NCI-H2196 (cell line): ENCODE results near the gene CDC6.
"Not testable (repeated sequence)": the region's sequence is repeated elsewhere in the genome, so short reads cannot be mapped to it uniquely, and the experiment has no call there.

Experiments
- DNase-seq: peaks from one replicate; lab custom pipeline; 2025; ENCODE audit not compliant: unreplicated experiment; lab: John Stamatoyannopoulos, UW

CDC6 gene

DNA sequence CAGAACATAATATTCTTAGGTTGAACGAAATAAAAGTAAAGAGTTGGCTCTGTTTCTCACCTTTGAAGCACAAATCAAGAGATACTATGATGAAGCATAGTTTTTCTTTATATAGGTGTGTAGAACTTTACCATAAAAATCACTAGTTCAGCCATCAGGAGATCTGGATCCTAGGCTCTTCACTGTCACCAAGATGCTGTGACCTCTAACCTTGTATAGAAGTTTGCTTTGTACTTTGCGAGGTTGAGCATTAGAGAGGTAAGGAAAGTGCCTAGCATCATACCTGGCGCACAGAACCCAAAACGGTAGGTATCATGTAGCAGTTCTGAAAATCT lies 553 bp upstream of the CDC6 start:
- DNase-seq, result no peak

DNA sequence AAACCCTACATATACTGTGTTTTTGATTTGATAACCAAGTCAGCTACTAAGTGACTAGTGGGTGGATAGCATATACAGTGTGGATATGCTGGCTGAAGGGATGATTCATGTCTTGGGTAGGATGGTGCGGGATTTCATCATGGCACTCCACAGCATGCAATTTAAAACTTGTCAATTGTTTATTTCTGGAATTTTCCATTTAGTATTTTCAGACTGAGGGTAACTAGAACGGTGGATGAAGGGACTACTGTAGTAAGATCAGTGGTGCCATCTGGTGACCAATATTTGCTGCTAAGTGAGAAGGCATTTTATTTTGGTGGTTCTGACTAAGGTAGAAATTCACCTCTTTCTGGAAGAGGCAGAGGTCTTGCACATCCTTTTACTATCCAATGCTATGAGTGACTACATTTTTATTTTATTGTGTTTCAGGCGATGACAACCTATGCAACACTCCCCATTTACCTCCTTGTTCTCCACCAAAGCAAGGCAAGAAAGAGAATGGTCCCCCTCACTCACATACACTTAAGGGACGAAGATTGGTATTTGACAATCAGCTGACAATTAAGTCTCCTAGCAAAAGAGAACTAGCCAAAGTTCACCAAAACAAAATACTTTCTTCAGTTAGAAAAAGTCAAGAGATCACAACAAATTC lies 3.1 kb downstream of the CDC6 start:
- DNase-seq, result peak; percentile 45

DNA sequence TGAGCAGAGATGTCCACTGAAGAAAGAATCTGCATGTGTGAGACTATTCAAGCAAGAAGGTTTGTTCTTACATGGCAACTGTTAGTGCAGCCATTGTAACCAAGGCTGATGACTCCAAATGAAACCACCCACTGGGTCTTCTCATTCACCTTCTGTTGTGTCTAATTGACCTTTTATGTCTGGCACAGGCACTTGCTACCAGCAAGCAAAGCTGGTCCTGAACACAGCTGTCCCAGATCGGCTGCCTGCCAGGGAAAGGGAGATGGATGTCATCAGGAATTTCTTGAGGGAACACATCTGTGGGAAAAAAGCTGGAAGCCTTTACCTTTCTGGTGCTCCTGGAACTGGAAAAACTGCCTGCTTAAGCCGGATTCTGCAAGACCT lies 3.6 kb downstream of the CDC6 start:
- DNase-seq, result no peak

- no peak for DNase-seq
Observed at GRCh38 chr17:40293363-40293762, 5.7 kb downstream of the CDC6 start.

GRCh38 chr17:40295488-40296436 lies 8.1 kb downstream of the CDC6 start:
- DNase-seq, result no peak

- DNase-seq, result no peak
Observed at GRCh38 chr17:40297511-40297910, 9.8 kb downstream of the CDC6 start.

GRCh38 chr17:40298726-40299125 lies 11.0 kb downstream of the CDC6 start:
- no peak for DNase-seq

DNA sequence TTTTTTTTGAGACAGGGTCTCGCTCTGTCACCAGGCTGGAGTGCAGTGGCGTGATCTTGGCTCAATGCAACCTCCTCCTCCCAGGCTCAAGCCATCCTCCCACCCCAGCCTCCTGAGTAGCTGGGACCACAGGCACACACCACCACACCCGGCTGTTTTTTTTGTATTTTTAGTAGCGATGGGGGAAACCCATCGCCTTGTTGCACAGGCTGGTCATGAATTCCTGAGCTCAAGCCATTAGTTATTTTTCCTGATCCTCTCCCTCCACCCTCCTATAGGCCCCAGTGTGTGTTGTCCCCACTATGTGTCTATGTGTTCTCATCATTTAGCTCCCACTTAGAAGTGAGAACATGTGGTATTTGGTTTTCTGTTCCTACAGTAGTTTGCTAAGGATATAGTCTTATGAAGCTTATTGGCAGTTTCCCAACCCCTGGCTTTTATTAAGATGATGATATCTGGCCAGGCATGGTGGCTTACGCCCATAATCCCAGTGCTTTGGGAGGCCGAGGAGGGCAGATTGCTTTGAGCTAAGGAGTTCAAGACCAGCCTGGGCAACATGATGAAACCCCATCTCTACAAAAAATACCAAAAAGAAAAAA lies 11.6 kb downstream of the CDC6 start:
- not testable (repeated sequence) for DNase-seq

DNA sequence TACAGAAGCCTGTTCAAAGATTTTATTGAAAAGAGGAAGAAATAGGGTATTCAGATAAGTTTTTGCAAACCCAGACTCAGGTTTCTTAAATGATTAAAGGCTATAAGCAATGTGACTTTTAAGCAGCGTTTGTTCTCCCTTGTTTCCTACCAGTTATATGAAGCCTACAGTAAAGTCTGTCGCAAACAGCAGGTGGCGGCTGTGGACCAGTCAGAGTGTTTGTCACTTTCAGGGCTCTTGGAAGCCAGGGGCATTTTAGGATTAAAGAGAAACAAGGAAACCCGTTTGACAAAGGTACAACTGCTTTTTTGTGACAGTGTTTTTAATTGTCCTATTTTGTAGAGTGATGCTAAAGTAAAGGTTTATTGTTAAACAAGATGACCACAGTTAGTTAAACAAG lies 13.6 kb downstream of the CDC6 start:
- DNase-seq, result no peak

- DNase-seq, result peak; percentile 58
Observed at GRCh38 chr17:40303009-40303657, 15.5 kb downstream of the CDC6 start.

- peak; percentile 39 for DNase-seq
Observed at GRCh38 chr17:40303708-40304551, 16.3 kb downstream of the CDC6 start.

DNA sequence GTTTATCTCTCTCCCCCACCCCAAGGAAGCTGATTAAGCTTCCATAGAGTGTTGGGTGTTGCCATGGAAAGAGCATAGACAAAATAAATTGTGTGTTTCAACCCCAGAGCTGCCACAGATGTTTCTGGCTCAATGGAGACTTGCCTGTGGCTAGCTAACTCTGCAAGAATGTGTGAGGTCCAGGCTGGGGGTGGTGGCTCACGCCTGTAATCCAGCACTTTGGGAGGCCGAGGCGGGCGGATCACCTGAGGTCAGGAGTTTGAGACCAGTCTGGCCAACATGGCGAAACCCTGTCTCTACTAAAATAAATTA lies 16.8 kb downstream of the CDC6 start:
- DNase-seq, result not testable (repeated sequence)

DNA sequence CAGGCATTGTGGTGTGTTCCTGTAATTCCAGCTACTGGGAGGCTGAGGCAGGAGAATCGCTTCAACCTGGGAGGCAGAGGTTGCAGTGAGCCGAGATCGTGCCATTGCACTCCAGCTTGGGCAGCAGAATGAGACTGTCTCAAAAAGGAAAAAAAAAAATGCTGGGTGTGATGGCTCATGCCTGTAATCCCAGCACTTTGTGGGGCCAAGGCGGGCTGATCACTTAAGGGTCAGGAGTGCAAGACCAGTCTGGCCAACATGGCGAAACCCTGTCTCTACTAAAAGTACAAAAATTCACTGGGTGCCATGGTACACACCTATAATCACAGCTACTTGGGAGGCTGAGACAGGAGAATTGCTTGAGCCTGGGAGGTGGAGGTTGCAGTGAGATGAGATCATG lies 17.2 kb downstream of the CDC6 start:
- not testable (repeated sequence) for DNase-seq

- no peak for DNase-seq
Observed at GRCh38 chr17:40306395-40306794, 18.7 kb downstream of the CDC6 start.

GRCh38 chr17:40307001-40307730 lies 19.5 kb downstream of the CDC6 start:
- peak; percentile 48 for DNase-seq

DNA sequence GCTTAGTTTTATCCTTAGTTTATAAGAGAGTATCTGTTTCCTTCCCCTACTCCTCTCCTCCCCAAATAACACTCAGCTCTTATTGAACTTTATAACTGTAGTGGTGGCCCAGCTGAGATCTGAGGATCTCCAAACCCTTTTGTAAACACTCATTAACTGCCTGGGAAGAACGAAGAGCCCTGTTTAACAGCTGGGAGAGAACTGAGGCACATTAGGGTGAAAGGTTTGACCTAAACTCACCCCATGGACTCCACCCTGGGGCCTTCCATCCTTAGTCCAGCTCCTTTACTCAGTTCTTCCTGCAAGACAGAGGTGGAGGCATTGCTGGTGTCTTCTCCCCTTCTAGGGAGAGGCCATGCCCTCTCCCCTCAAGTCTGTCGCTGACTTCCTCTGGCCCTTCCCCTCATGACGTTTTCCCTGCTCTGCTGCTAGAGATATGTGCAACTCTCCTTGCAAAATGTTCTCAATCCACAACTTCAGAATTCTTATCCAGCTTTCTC lies 20.1 kb downstream of the CDC6 start:
- DNase-seq, result no peak

DNA sequence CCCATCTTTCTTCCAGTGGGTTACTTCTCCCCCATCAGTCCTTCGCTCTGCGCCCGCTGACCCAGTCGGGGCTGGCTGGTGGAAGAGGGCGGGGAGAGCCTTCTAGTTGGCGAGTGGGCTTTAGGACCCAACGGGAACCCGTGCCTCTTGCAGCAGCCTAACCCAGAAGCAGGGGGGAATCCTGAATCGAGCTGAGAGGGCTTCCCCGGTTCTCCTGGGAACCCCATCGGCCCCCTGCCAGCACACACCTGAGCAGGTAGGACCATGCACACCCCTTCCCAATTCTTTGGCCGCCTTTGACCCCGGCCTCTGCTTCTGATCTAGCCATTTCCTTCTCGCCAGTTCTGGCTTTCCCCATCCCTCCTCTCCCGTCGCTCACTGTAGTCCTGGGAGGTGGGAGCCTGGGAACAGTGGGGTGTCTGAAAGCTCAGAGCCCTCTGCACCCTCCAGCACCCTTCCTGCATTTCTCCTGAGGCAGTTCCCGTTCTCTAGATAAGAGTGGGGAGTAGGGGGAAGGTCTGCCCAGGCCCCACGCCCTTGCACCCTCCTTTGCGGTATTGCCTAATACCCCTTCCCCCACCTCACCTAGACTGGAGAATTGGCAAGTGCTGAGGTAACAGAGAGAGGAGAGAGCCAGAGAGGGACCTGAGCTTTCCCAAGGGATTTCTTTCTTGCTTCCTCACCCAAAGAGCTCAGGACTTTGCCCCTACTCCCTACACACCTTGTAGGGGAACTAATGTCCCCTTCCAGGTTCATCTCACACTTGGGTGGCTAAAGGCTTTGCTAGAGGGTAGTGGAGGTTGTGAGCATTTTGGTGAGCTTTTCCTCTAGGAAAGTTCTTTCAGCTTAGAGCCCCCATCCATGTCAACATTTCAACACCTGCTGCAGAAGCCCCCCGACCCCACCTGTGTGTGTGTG lies 21.6 kb downstream of the CDC6 start, which contains the start of gene RARA:
Gene RARA, plus strand, starts transcription at position 150 of the 918 bp plus-strand sequence. CDS start 22,039 bp downstream, outside the sequence.
- DNase-seq, result peak; percentile 30

GRCh38 chr17:40309949-40310510 lies 22.4 kb downstream of the CDC6 start:
- no peak for DNase-seq
